Astrocyte of the spinal cord (primary cell): ENCODE results near the gene UBTD2.
A peak's percentile ranks its signal among the peaks of the same experiment; 100 is the strongest.

Experiments
- DNase-seq: peaks from one replicate; pipeline ENCODE4 v3.0.0; 2011; ENCODE audit warnings: low read depth, low spot score
- H3K4me3 ChIP-seq: 2 replicates; pipeline ENCODE4 v1.5.1; 2011; ENCODE audit warnings: low read depth, mild to moderate bottlenecking, low read length, moderate library complexity
- CTCF ChIP-seq: IDR thresholded peaks from 2 replicates; pipeline ENCODE4 v1.5.1; 2012; ENCODE audit warnings: low read depth, mild to moderate bottlenecking, low read length, inconsistent platforms
- in situ Hi-C: cut with HindIII; loops from 2 replicates; pipeline ENCODE4 v1.10.0; 2017; ENCODE audit warnings: low sequenced_read_pairs

Gene UBTD2

DNA sequence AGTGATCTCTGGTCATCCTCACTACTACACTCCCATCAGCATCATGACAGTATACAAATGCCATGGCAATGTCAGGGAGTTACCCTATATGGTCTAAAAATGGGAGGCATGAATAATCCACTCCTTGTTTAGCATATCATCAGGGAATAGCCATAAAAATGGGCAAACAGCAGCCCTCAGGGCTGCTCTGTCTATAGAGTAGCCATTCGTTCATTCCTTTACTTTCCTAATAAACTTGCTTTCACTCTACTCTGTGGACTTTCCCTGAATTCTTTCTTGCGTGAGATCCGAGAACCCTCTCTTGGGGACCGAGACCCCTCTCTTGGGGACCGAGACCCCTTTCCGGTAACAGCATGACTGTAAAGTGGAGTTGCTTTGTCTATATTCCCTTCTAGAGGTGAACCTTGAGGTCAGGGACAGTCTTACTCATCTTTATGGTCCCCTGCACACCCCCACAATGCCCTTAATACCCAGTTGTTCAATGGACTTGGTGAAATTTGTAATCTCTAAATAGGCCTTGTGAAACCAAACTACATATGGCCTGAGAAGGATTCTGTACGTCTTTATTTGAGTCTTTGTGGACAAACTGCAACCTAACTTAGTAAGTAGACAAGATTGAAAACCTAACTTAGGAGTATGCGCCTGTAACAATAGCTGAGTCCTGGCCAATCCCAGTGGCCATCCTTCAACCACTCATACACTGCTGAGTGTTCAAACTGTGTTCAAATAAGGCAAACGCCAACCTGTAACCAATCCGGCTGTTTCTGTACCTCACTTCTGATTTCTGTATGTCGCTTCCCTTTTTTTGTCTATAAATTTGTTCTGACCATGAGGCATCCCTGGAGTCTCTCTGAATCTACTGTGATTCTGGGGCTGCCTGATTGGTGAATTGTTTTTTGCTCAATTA lies 32.3 kb upstream of the UBTD2 start:
- DNase-seq: no peak
- H3K4me3 ChIP-seq: no peak overlapping the region
- in situ Hi-C loops: no loop called here
- TF ChIP-seq CTCF: no peak

GRCh38 chr5:172313915-172314314 lies 30.4 kb upstream of the UBTD2 start:
- no peak overlapping the region for H3K4me3 ChIP-seq
- TF ChIP-seq CTCF: no peak
- in situ Hi-C loops: no loop called here
- DNase-seq: no peak

- peak; percentile 78 for DNase-seq
- no peak overlapping the region for H3K4me3 ChIP-seq
- no peak for TF ChIP-seq CTCF
- in situ Hi-C loops: no loop called here
These were observed 28.7 kb upstream of the UBTD2 start for GRCh38 chr5:172312286-172312685.

- no peak overlapping the region for H3K4me3 ChIP-seq
- TF ChIP-seq CTCF: no peak
- peak; percentile 85 for DNase-seq
- in situ Hi-C loops: no loop called here
These were observed 28.0 kb upstream of the UBTD2 start for GRCh38 chr5:172311605-172312004.

GRCh38 chr5:172311026-172311425 lies 27.5 kb upstream of the UBTD2 start:
- in situ Hi-C loops: no loop called here
- TF ChIP-seq CTCF: no peak

GRCh38 chr5:172305380-172305779 lies 21.8 kb upstream of the UBTD2 start:
- no peak for TF ChIP-seq CTCF
- H3K4me3 ChIP-seq: no peak overlapping the region
- no peak for DNase-seq
- in situ Hi-C loops: no loop called here

More at GRCh38 chr5:172311026-172311425, 27.5 kb upstream of the UBTD2 start:
- no peak for DNase-seq
- no peak overlapping the region for H3K4me3 ChIP-seq
